PC-3 (cell line): ENCODE measurements around the gene TAPT1. TPM values are rescaled to one million over a fixed set of nuclear protein-coding genes. Genes with fewer than 3 reads are reported as not detected.

ENCODE experiments used
- ATAC-seq: fragments of 200-7000 bp; cut with Tn5 transposase; 2 replicates; pipeline ENCODE4 v1.9.1; 2020; ENCODE audit warnings: mild to moderate bottlenecking, moderate library complexity
- BruUV-seq: library from RNA; stranded (reverse); fragments of 400-500 nt; replicated peaks from 2 replicates; lab custom pipeline; 2021; lab: Mats Ljungman, UMichigan
- CTCF ChIA-PET: fragments of 300-600 bp; sonication (Branson Sonifier 250); formaldehyde crosslinking; loops from one replicate; lab custom pipeline; 2022; ENCODE audit warnings: antibody characterized with exemption; lab: Charles Lee
- POLR2A ChIA-PET: fragments of 300-600 bp; sonication (Branson Sonifier 250); formaldehyde crosslinking; loops from one replicate; lab custom pipeline; 2022; ENCODE audit warnings: antibody characterized with exemption; ENCODE audit not compliant: unreplicated experiment; lab: Charles Lee
- DNase-seq: peaks from one replicate; pipeline ENCODE4 v3.0.0-alpha.2; 2015
- H2AFZ ChIP-seq: fragments of 300-600 bp; sonication (generic); 2 replicates; pipeline ENCODE4 v1.6.0; 2016; ENCODE audit warnings: antibody characterized with exemption, low read length
- H3F3A ChIP-seq: fragments of 300-600 bp; sonication (generic); one replicate; pipeline ENCODE4 v1.6.0; 2017; ENCODE audit warnings: antibody characterized with exemption, low read length, control low read depth, mild to moderate bottlenecking; ENCODE audit not compliant: unreplicated experiment
- H3K27ac ChIP-seq: fragments of 300-600 bp; sonication (generic); 2 replicates; pipeline ENCODE4 v1.5.1; 2016; ENCODE audit warnings: mild to moderate bottlenecking, low read length
- H3K27me3 ChIP-seq: fragments of 300-600 bp; sonication (generic); 2 replicates; pipeline ENCODE4 v1.6.1; 2016; ENCODE audit warnings: low read length, mixed read lengths
- H3K36me3 ChIP-seq: fragments of 300-600 bp; sonication (generic); 2 replicates; pipeline ENCODE4 v1.6.1; 2016; ENCODE audit warnings: low read depth, mixed run types, low read length, mixed read lengths
- H3K4me1 ChIP-seq: fragments of 300-600 bp; sonication (generic); 2 replicates; pipeline ENCODE4 v1.5.1; 2016; ENCODE audit warnings: low read length; ENCODE audit not compliant: insufficient read depth
- H3K4me2 ChIP-seq: fragments of 300-600 bp; sonication (generic); 2 replicates; pipeline ENCODE4 v1.6.0; 2016; ENCODE audit warnings: low read length
- H3K4me3 ChIP-seq: fragments of 300-600 bp; sonication (generic); 2 replicates; pipeline ENCODE4 v1.5.1; 2016; ENCODE audit warnings: mild to moderate bottlenecking, low read length, mixed read lengths
- H3K79me2 ChIP-seq: fragments of 300-600 bp; sonication (generic); 2 replicates; pipeline ENCODE4 v1.6.1; 2017; ENCODE audit warnings: low read length, mixed read lengths
- H3K9ac ChIP-seq: fragments of 300-600 bp; sonication (generic); 2 replicates; pipeline ENCODE4 v1.6.0; 2016; ENCODE audit warnings: mild to moderate bottlenecking, low read length
- H3K9me2 ChIP-seq: fragments of 300-600 bp; sonication (generic); replicated peaks from 2 replicates; pipeline ENCODE4 v1.6.1; 2016; ENCODE audit warnings: mixed run types, low read length, mixed read lengths
- H3K9me3 ChIP-seq: fragments of 300-600 bp; sonication (generic); 2 replicates; pipeline ENCODE4 v1.6.1; 2016; ENCODE audit warnings: low read length, mixed read lengths
- H4K20me1 ChIP-seq: fragments of 300-600 bp; sonication (generic); 2 replicates; pipeline ENCODE4 v1.6.1; 2016; ENCODE audit warnings: low read length, mixed read lengths
- CTCF ChIP-seq: fragments of 300-600 bp; sonication (generic); conservative IDR thresholded peaks from 2 replicates; pipeline ENCODE4 v1.5.1; 2017; ENCODE audit warnings: antibody characterized with exemption, low read depth, mild to moderate bottlenecking, low read length
- EZH2 ChIP-seq: fragments of 300-600 bp; sonication (generic); IDR thresholded peaks from one replicate; pipeline ENCODE4 v1.6.1; 2017; ENCODE audit warnings: antibody characterized with exemption, mild to moderate bottlenecking, low read length; ENCODE audit not compliant: unreplicated experiment
- EZH2phosphoT487 ChIP-seq: fragments of 300-600 bp; sonication (generic); IDR thresholded peaks from 2 replicates; pipeline ENCODE4 v1.6.1; 2018; ENCODE audit warnings: mild to moderate bottlenecking, antibody characterized with exemption, low read length, borderline replicate concordance
- intact Hi-C: fragments of 100-400 bp; cut with micrococcal nuclease; formaldehyde crosslinking; loops from 2 replicates; pipeline ENCODE4 v1.9.0; 2023
- total RNA-seq: library from RNA; depleted of rRNA; stranded (reverse); fragments of >200 nt; gene quantifications from 2 replicates; pipeline ENCODE4 v1.2.3, GENCODE V29; 2014

Gene TAPT1
- total RNA-seq, 1 experiment from 2014 or later: 8.7 TPM

- intact Hi-C loops: loop anchor here (10.0 kb wide), 1 partner anchor 388 kb away; no protein-coding TSS in a partner anchor
- DNase-seq (no peak), ATAC-seq (no peak)
- Histone ChIP-seq H3K9ac (no peak overlapping the region), H3K27ac (no peak overlapping the region), H3K9me2 (no peaks in the 10 kb centered on the region), H4K20me1 (no peaks in the 10 kb centered on the region), H3K27me3 (no peaks in the 10 kb centered on the region), H3K4me2 (no peak overlapping the region), H3K4me3 (no peak overlapping the region), H3K79me2 (no peaks in the 10 kb centered on the region), H3K9me3 (no peaks in the 10 kb centered on the region), H3K36me3 (no peaks in the 10 kb centered on the region; the same call in 1 of the 2 replicates), H2AFZ (no peak overlapping the region), H3F3A (no peaks in the 10 kb centered on the region), H3K4me1 (peaks cover 8% of the 10 kb centered on the region)
- BruUV-seq: no TSS peak
- POLR2A ChIA-PET: no interaction called here
- TF ChIP-seq CTCF (no peak), EZH2phosphoT487 (no peak), EZH2 (no peak)
- CTCF ChIA-PET: no interaction called here
These were observed 33.4 kb downstream of the TAPT1 start for GRCh38 chr4:16192631-16193518.

- POLR2A ChIA-PET: interaction anchor here (0.7 kb wide), 1 partner anchor 59 kb away, joined by 3 read pairs; no protein-coding TSS in a partner anchor
These were observed 34.2 kb downstream of the TAPT1 start for GRCh38 chr4:16192057-16192456.

More at GRCh38 chr4:16192057-16192456, 34.2 kb downstream of the TAPT1 start:
- no peak overlapping the region for H3K4me3 ChIP-seq
- no peaks in the 10 kb centered on the region; the same call in 1 of the 2 replicates for H3K36me3 ChIP-seq
- no peaks in the 10 kb centered on the region for H3K9me3 ChIP-seq
- no peaks in the 10 kb centered on the region for H4K20me1 ChIP-seq
- CTCF ChIA-PET: no interaction called here
- no peak for ATAC-seq
- peaks cover 5% of the 10 kb centered on the region for H3K4me1 ChIP-seq
- DNase-seq: no peak
- no peaks in the 10 kb centered on the region for H3K27me3 ChIP-seq
- no peak for TF ChIP-seq CTCF
- TF ChIP-seq EZH2: no peak
- no peak for TF ChIP-seq EZH2phosphoT487
- intact Hi-C loops: loop anchor here (10.0 kb wide), 1 partner anchor 387 kb away; no protein-coding TSS in a partner anchor
- H3K79me2 ChIP-seq: no peaks in the 10 kb centered on the region
- H3F3A ChIP-seq: no peaks in the 10 kb centered on the region
- BruUV-seq: no TSS peak
- H2AFZ ChIP-seq: no peak overlapping the region
- no peak overlapping the region for H3K27ac ChIP-seq
- H3K4me2 ChIP-seq: no peak overlapping the region
- no peaks in the 10 kb centered on the region for H3K9me2 ChIP-seq
- no peak overlapping the region for H3K9ac ChIP-seq
